Measurements from ENCODE around the gene ARMC3.

DNA sequence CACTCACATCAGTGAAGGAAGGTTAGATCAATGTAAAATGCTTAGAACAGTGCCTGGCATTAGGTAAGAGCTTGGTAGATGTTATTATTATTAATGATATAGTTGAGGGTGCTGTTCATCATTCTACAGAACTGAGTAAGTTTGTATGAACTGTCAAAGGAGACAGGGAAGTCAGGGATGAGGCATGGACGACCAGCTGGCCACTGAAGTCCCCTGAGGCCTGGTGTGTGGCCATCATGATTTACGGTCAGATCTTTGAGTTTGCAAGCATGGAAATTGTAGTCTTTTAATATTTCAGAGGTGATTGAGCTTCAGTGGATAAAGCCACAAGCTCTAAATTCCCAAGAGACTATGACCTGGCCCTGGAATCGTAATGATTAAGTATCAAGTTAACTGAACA is 6.9 kb downstream of the ARMC3 start:
- TF ChIP-seq, protein P1, sequence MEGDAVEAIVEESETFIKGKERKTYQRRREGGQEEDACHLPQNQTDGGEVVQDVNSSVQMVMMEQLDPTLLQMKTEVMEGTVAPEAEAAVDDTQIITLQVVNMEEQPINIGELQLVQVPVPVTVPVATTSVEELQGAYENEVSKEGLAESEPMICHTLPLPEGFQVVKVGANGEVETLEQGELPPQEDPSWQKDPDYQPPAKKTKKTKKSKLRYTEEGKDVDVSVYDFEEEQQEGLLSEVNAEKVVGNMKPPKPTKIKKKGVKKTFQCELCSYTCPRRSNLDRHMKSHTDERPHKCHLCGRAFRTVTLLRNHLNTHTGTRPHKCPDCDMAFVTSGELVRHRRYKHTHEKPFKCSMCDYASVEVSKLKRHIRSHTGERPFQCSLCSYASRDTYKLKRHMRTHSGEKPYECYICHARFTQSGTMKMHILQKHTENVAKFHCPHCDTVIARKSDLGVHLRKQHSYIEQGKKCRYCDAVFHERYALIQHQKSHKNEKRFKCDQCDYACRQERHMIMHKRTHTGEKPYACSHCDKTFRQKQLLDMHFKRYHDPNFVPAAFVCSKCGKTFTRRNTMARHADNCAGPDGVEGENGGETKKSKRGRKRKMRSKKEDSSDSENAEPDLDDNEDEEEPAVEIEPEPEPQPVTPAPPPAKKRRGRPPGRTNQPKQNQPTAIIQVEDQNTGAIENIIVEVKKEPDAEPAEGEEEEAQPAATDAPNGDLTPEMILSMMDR (IDR thresholded peaks at IDR 0.05; ENCODE audit: insufficient read depth, low read depth, low read length) = no peak
- TF ChIP-seq EZH2 (IDR thresholded peaks at IDR 0.05; ENCODE audit: insufficient read depth, low read length) = no peak

Measured in astrocyte (in vitro differentiated cells and primary cell).